ENCODE results near the gene GUCY1A2.

The GUCY1A2 gene

GRCh38 chr11:106728859-106729258 lies 289.4 kb downstream of the GUCY1A2 start:
- TF ChIP-seq CTCF (IDR thresholded peaks at IDR 0.05; ENCODE audit: borderline replicate concordance, control extremely low read depth, extremely low read depth, insufficient read depth, missing control alignments), result no peak
- no peak for DNase-seq (ENCODE audit: low spot score)
- in situ Hi-C loops (cut with MboI; ENCODE audit: low sequenced_read_pairs, unreplicated experiment), result loop anchor here (25.0 kb wide), 1 partner anchor 283 kb away; the partner anchor contains the start of gene GUCY1A2

- in situ Hi-C loops (cut with MboI; ENCODE audit: low sequenced_read_pairs, unreplicated experiment), result loop anchor here (25.0 kb wide), 1 partner anchor 284 kb away; the partner anchor contains the start of gene GUCY1A2
- TF ChIP-seq CTCF (IDR thresholded peaks at IDR 0.05; ENCODE audit: borderline replicate concordance, control extremely low read depth, extremely low read depth, insufficient read depth, missing control alignments), result no peak
Observed at GRCh38 chr11:106728379-106728778, 289.9 kb downstream of the GUCY1A2 start.

GRCh38 chr11:106727256-106727655 lies 291.0 kb downstream of the GUCY1A2 start:
- no peak for DNase-seq (ENCODE audit: low spot score)
- in situ Hi-C loops (cut with MboI; ENCODE audit: low sequenced_read_pairs, unreplicated experiment), result loop anchor here (25.0 kb wide), 1 partner anchor 285 kb away; the partner anchor contains the start of gene GUCY1A2

More at GRCh38 chr11:106728379-106728778, 289.9 kb downstream of the GUCY1A2 start:
- no peak for DNase-seq (ENCODE audit: low spot score)

GRCh38 chr11:106724293-106724892 lies 293.9 kb downstream of the GUCY1A2 start:
- no peak for DNase-seq (ENCODE audit: low spot score)
- no peak for TF ChIP-seq CTCF (IDR thresholded peaks at IDR 0.05; ENCODE audit: borderline replicate concordance, control extremely low read depth, extremely low read depth, insufficient read depth, missing control alignments)
- in situ Hi-C loops (cut with MboI; ENCODE audit: low sequenced_read_pairs, unreplicated experiment), result no loop called here

More at GRCh38 chr11:106727256-106727655, 291.0 kb downstream of the GUCY1A2 start:
- no peak for TF ChIP-seq CTCF (IDR thresholded peaks at IDR 0.05; ENCODE audit: borderline replicate concordance, control extremely low read depth, extremely low read depth, insufficient read depth, missing control alignments)

- TF ChIP-seq CTCF (IDR thresholded peaks at IDR 0.05; ENCODE audit: borderline replicate concordance, control extremely low read depth, extremely low read depth, insufficient read depth, missing control alignments), result no peak
- no peak for DNase-seq (ENCODE audit: low spot score)
- in situ Hi-C loops (cut with MboI; ENCODE audit: low sequenced_read_pairs, unreplicated experiment), result no loop called here
Observed at GRCh38 chr11:106723071-106723470, 295.2 kb downstream of the GUCY1A2 start.

GRCh38 chr11:106717222-106717621 lies 301.1 kb downstream of the GUCY1A2 start:
- in situ Hi-C loops (cut with MboI; ENCODE audit: low sequenced_read_pairs, unreplicated experiment), result no loop called here
- no peak for TF ChIP-seq CTCF (IDR thresholded peaks at IDR 0.05; ENCODE audit: borderline replicate concordance, control extremely low read depth, extremely low read depth, insufficient read depth, missing control alignments)
- DNase-seq (ENCODE audit: low spot score), result no peak
